GM19193 (cell line): Measurements from ENCODE around the gene ZNF230.

Source experiments
- POLR2A ChIP-seq: IDR thresholded peaks from 4 replicates; pipeline ENCODE4 v1.6.1; 2011; ENCODE audit not compliant: insufficient read depth, insufficient read length; ENCODE audit errors: extremely low read depth

ZNF230 gene

GRCh38 chr19:44002566-44003460 lies at the start of gene ZNF230:
Gene ZNF230 (plus strand): TSS chr19:44002957. CDS start chr19:44007079, 4,122 bp downstream.
- peak; percentile 59 for TF ChIP-seq POLR2A

GRCh38 chr19:43956827-43957226 lies 45.9 kb upstream of the ZNF230 start:
- TF ChIP-seq POLR2A, result no peak

GRCh38 chr19:43957891-43958290 lies 44.9 kb upstream of the ZNF230 start:
- no peak for TF ChIP-seq POLR2A

GRCh38 chr19:43960411-43960810 lies 42.3 kb upstream of the ZNF230 start:
- no peak for TF ChIP-seq POLR2A

GRCh38 chr19:43966079-43966694 lies 36.6 kb upstream of the ZNF230 start:
- no peak for TF ChIP-seq POLR2A

- TF ChIP-seq POLR2A, result no peak
Measured at GRCh38 chr19:43976732-43977131, 26.0 kb upstream of the ZNF230 start.

- TF ChIP-seq POLR2A, result no peak
Measured at GRCh38 chr19:43983544-43983911, 19.2 kb upstream of the ZNF230 start.

GRCh38 chr19:43983912-43984686 lies 18.7 kb upstream of the ZNF230 start, which contains the start of gene ZNF155:
Gene ZNF155 (plus strand): TSS chr19:43984188. CDS start chr19:43988544, 4,356 bp downstream.
- peak; percentile 62 for TF ChIP-seq POLR2A

- no peak for TF ChIP-seq POLR2A
Measured at GRCh38 chr19:43984687-43985000, 18.1 kb upstream of the ZNF230 start.

GRCh38 chr19:43997631-43998290 lies 5.0 kb upstream of the ZNF230 start:
- no peak for TF ChIP-seq POLR2A

- TF ChIP-seq POLR2A, result no peak
Measured at GRCh38 chr19:44002212-44002565, 568 bp upstream of the ZNF230 start.

- TF ChIP-seq POLR2A, result no peak
Measured at GRCh38 chr19:44003461-44004009, 778 bp downstream of the ZNF230 start.

GRCh38 chr19:44005973-44006372 lies 3.2 kb downstream of the ZNF230 start:
- no peak for TF ChIP-seq POLR2A

GRCh38 chr19:44007473-44007872 lies 4.7 kb downstream of the ZNF230 start:
- no peak for TF ChIP-seq POLR2A

GRCh38 chr19:44010468-44010867 lies 7.7 kb downstream of the ZNF230 start:
- no peak for TF ChIP-seq POLR2A
